Muscle layer of duodenum (tissue), 2 donors: ENCODE measurements around the gene TTC33.

ENCODE experiments used
- H3K27ac ChIP-seq: one replicate; pipeline ENCODE4 v1.7.0; 2013; ENCODE audit warnings: mild to moderate bottlenecking, low read length
- H3K27me3 ChIP-seq: one replicate; pipeline ENCODE4 v1.7.0; 2013; ENCODE audit warnings: low read depth, mild to moderate bottlenecking, control low read depth, low read length
- H3K36me3 ChIP-seq, 2 donors: one replicate each; pipeline ENCODE4 v1.7.0; 2013; ENCODE audit warnings: low read length in 2 of 2, control low read depth in 1 of 2, mild to moderate bottlenecking in 1 of 2; ENCODE audit not compliant: insufficient read depth in 2 of 2, control insufficient read depth in 1 of 2
- H3K4me1 ChIP-seq, 2 donors: one replicate each; pipeline ENCODE4 v1.7.0; 2013; ENCODE audit warnings: low read length in 2 of 2, mild to moderate bottlenecking in 2 of 2, control low read depth in 1 of 2, moderate library complexity in 1 of 2; ENCODE audit not compliant: insufficient read depth in 2 of 2, control insufficient read depth in 1 of 2
- H3K4me3 ChIP-seq, 2 donors: one replicate each; pipeline ENCODE4 v1.7.0; 2013; ENCODE audit warnings: low read length in 2 of 2, low read depth in 1 of 2, mild to moderate bottlenecking in 1 of 2
- H3K9me3 ChIP-seq, 2 donors: one replicate each; pipeline ENCODE4 v1.7.0; 2013; ENCODE audit warnings: low read length in 2 of 2, control low read depth in 1 of 2, mild to moderate bottlenecking in 1 of 2; ENCODE audit not compliant: control insufficient read depth in 1 of 2
- donor health status: healthy.

Gene TTC33

GRCh38 chr5:40485021-40485998, 270.5 kb downstream of the TTC33 start:
- no peaks in the 10 kb centered on the region for H3K9me3 ChIP-seq
- no peaks in the 10 kb centered on the region for H3K4me1 ChIP-seq

DNA sequence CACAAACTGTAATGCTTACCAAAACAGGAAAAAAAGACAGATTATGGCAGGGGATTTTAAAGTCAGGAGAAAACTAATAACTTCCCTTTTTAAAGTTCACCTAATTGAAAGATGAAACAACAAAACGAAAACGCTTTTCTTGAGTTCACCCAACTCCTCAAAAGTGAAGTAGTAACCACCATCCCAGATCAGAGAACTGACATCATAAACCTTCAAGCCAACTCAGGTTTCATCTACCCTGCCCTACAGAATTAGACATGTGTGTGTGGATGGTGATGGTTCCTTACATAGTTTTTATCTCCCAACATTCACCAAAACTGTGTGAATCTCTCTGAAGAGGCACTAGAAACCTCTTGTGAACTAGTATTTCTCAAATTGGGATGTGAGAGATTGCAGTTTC, 271.3 kb downstream of the TTC33 start:
- H3K9me3 ChIP-seq = no peaks in the 10 kb centered on the region
- H3K36me3 ChIP-seq = no peaks in the 10 kb centered on the region
- no peak overlapping the region for H3K27ac ChIP-seq
- no peak overlapping the region for H3K4me3 ChIP-seq
- no peaks in the 10 kb centered on the region for H3K4me1 ChIP-seq
- no peaks in the 10 kb centered on the region for H3K27me3 ChIP-seq

More at GRCh38 chr5:40485021-40485998, 270.5 kb downstream of the TTC33 start:
- Histone ChIP-seq H3K27ac (peak overlapping the region; percentile 34), H3K27me3 (no peaks in the 10 kb centered on the region), H3K36me3 (no peaks in the 10 kb centered on the region), H3K4me3 (no peak overlapping the region)

- Histone ChIP-seq H3K4me3 (no peak overlapping the region), H3K4me1 (no peaks in the 10 kb centered on the region), H3K36me3 (no peaks in the 10 kb centered on the region), H3K27me3 (no peaks in the 10 kb centered on the region), H3K27ac (no peak overlapping the region), H3K9me3 (no peaks in the 10 kb centered on the region)
Measured at GRCh38 chr5:40483316-40483715, 272.4 kb downstream of the TTC33 start.

- H3K4me1 ChIP-seq = no peaks in the 10 kb centered on the region
- H3K36me3 ChIP-seq = no peaks in the 10 kb centered on the region
- H3K9me3 ChIP-seq = no peaks in the 10 kb centered on the region
- H3K27ac ChIP-seq = no peak overlapping the region
- no peaks in the 10 kb centered on the region for H3K27me3 ChIP-seq
- H3K4me3 ChIP-seq = no peak overlapping the region
Measured at GRCh38 chr5:40481241-40481640, 274.5 kb downstream of the TTC33 start.

GRCh38 chr5:40480392-40480791, 275.4 kb downstream of the TTC33 start:
- Histone ChIP-seq H3K9me3 (no peaks in the 10 kb centered on the region), H3K36me3 (no peaks in the 10 kb centered on the region), H3K27me3 (no peaks in the 10 kb centered on the region), H3K4me1 (no peaks in the 10 kb centered on the region), H3K4me3 (no peak overlapping the region), H3K27ac (no peak overlapping the region)

DNA sequence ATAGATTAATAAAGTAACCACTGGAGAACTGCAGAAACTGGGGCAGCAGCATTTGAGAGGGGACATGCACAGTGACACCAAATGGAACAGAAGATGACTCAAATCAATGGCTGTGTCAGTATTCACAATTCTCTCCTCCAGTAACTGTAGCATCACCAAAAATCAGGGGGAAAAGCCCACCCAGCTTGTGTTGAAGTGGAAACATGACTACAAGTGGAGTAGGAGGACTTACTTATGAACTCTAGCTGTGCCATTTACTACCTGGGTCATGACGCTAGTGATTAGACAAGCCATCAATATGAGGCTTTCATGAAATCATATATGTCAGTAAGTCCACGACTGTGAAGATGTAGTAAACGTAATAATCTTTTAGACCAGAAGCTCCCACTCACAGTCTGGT, 275.8 kb downstream of the TTC33 start:
- Histone ChIP-seq H3K4me1 (no peaks in the 10 kb centered on the region), H3K4me3 (no peak overlapping the region), H3K27ac (no peak overlapping the region), H3K27me3 (no peaks in the 10 kb centered on the region), H3K9me3 (no peaks in the 10 kb centered on the region), H3K36me3 (no peaks in the 10 kb centered on the region)

- Histone ChIP-seq H3K36me3 (no peaks in the 10 kb centered on the region), H3K9me3 (no peaks in the 10 kb centered on the region), H3K27ac (no peak overlapping the region), H3K4me1 (no peaks in the 10 kb centered on the region), H3K4me3 (no peak overlapping the region), H3K27me3 (no peaks in the 10 kb centered on the region)
Measured at GRCh38 chr5:40478766-40479165, 277.0 kb downstream of the TTC33 start.

- no peaks in the 10 kb centered on the region for H3K9me3 ChIP-seq
- no peaks in the 10 kb centered on the region for H3K27me3 ChIP-seq
- H3K4me1 ChIP-seq = no peaks in the 10 kb centered on the region
- no peak overlapping the region for H3K27ac ChIP-seq
- H3K4me3 ChIP-seq = no peak overlapping the region
- no peaks in the 10 kb centered on the region for H3K36me3 ChIP-seq
Measured at GRCh38 chr5:40477856-40478546, 277.8 kb downstream of the TTC33 start.

DNA sequence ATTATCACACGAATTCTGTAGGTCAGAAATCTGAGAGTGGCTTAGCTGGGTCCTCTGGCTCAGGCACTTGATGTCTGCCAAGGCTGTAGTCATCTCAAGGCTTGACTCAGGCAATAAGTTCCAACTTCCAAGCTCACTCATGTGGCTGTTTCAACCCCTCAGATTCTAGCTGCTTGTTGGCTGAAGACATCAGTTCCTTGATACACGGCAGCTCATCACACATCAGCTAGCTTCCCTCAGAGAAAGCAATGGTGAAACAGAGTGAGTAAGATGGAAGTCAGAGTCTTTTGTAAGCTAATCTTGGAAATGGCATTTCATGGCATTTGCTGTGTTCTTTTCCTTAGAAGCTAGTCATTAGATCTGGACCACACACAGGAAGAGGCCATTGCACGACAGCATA, 280.2 kb downstream of the TTC33 start:
- H3K9me3 ChIP-seq = no peaks in the 10 kb centered on the region
- no peak overlapping the region for H3K4me3 ChIP-seq
- no peak overlapping the region for H3K27ac ChIP-seq
- H3K36me3 ChIP-seq = no peaks in the 10 kb centered on the region
- H3K27me3 ChIP-seq = no peaks in the 10 kb centered on the region
- no peaks in the 10 kb centered on the region for H3K4me1 ChIP-seq

DNA sequence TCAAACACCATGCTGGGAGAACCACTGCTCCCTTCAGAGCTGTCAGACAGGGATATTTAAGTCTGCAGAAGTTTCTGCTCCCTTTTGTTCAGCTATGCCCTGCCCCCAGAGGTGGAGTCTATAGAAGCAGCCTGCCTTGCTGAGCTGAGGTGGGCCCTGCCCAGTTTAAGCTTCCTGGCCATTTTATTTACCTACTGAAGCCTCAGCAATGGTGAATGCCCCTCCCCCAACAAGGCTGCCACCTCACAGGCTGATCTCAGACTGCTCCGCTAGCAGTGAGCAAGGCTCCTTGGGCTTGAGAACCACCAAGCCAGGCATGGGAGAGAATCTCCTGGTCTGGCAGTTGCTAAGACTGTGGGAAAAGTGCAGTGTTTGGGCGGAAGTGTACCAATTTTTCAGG, 281.5 kb downstream of the TTC33 start:
- no peaks in the 10 kb centered on the region for H3K27me3 ChIP-seq
- no peaks in the 10 kb centered on the region for H3K9me3 ChIP-seq
- H3K4me1 ChIP-seq = no peaks in the 10 kb centered on the region
- H3K36me3 ChIP-seq = no peaks in the 10 kb centered on the region
- no peak overlapping the region for H3K4me3 ChIP-seq
- no peak overlapping the region for H3K27ac ChIP-seq

- H3K9me3 ChIP-seq = no peaks in the 10 kb centered on the region
- no peaks in the 10 kb centered on the region for H3K4me1 ChIP-seq
- no peak overlapping the region for H3K4me3 ChIP-seq
- H3K27me3 ChIP-seq = no peaks in the 10 kb centered on the region
- no peaks in the 10 kb centered on the region for H3K36me3 ChIP-seq
- H3K27ac ChIP-seq = no peak overlapping the region
Measured at GRCh38 chr5:40465416-40465815, 290.3 kb downstream of the TTC33 start.
